UCSD-AML1 (cell line): ENCODE data around the gene IRF9.
A peak's percentile ranks its signal among the peaks of the same experiment; 100 is the strongest.
"Not testable (repeated sequence)": the region's sequence is repeated elsewhere in the genome, so short reads cannot be mapped to it uniquely, and the experiment has no call there.

Experiments used
- DNase-seq: peaks from one replicate; lab custom pipeline; 2025; ENCODE audit not compliant: unreplicated experiment; lab: John Stamatoyannopoulos, UW

Gene IRF9

GRCh38 chr14:24190416-24190815 lies 29.4 kb downstream of the IRF9 start:
- DNase-seq: no peak

GRCh38 chr14:24192933-24193332 lies 31.9 kb downstream of the IRF9 start:
- DNase-seq: no peak

- no peak for DNase-seq
These were observed 33.3 kb downstream of the IRF9 start for GRCh38 chr14:24194186-24194872.

- DNase-seq: no peak
These were observed 33.8 kb downstream of the IRF9 start for GRCh38 chr14:24194873-24195185.

- peak; percentile 86 for DNase-seq
These were observed 34.4 kb downstream of the IRF9 start, which contains the start of gene TM9SF1 for GRCh38 chr14:24195186-24196070. Gene TM9SF1 (minus strand): TSS chr14:24195441. CDS start chr14:24195019, 422 bp downstream.

GRCh38 chr14:24196071-24197055 lies 35.3 kb downstream of the IRF9 start:
- no peak for DNase-seq

- DNase-seq: no peak
These were observed 36.0 kb downstream of the IRF9 start for GRCh38 chr14:24197056-24197450.

GRCh38 chr14:24198814-24199524 lies 37.9 kb downstream of the IRF9 start:
- no peak for DNase-seq

GRCh38 chr14:24202538-24202937 lies 41.5 kb downstream of the IRF9 start:
- not testable (repeated sequence) for DNase-seq

GRCh38 chr14:24203249-24203886 lies 42.3 kb downstream of the IRF9 start:
- not testable (repeated sequence) for DNase-seq

GRCh38 chr14:24204163-24205146 lies 43.4 kb downstream of the IRF9 start:
- no peak for DNase-seq

GRCh38 chr14:24206260-24207103 lies 45.4 kb downstream of the IRF9 start:
- DNase-seq: no peak

GRCh38 chr14:24207104-24207551 lies 46.1 kb downstream of the IRF9 start:
- DNase-seq: no peak

GRCh38 chr14:24207625-24208024 lies 46.6 kb downstream of the IRF9 start:
- DNase-seq: no peak

- no peak for DNase-seq
These were observed 50.2 kb downstream of the IRF9 start for GRCh38 chr14:24211311-24211710.

- DNase-seq: peak; percentile 96
These were observed 52.1 kb downstream of the IRF9 start, which contains the start of gene CHMP4A for GRCh38 chr14:24212924-24213865. Gene CHMP4A (minus strand): TSS chr14:24213488. CDS start chr14:24213439, 49 bp downstream.
